ENCODE data around the gene SBF1.

SBF1 gene

DNA sequence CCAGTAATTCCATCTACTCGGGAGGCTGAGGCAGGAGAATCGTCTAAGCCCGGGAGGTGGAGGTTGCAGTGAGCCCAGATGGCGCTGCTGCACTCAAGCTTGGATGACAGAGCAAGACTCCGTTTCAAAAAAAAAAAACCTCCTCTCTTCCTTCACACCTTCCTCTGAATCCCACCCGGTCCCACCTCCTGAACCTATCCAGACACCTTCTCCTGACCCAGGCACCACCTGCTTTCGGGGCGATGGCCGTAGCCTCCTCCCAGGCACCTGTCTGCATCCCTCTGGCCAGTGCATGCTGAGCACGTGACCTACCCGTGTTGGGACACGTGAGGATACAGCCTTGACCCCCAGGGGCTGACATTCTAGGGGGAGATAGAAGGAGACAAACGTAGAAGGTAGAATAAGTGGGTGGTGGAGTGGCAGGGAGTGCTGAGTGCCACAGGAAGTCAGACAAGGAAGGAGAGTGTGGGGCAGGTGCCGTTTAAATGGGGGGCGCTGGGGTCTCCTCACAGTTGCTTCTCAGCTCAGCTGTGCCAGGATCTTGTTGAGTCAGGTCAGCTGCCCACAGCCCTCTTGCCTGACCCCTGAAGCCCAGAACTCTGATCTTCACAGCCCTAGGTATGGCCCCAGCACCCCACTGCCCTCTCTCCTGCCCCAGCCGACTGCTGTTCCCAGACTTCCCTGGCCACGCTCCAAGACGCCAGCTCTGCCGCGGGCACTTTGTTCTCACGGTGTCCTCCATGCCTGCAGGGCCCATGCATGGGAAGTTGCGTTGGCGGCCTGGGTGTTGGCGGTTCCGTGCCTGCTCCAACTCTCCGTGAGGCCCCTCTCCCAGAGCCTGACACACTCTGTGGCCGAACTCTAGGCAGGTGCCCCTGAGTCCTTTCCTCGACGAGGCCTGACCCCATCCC is 10.6 kb upstream of the SBF1 start:
- Histone ChIP-seq H3K4me1 (peaks cover 87% of the 10 kb centered on the region), H3K36me3 (no peaks in the 10 kb centered on the region), H3K27ac (no peak overlapping the region), H3K4me2 (peak overlapping the region; percentile 42), H3K27me3 (peaks cover 27% of the 10 kb centered on the region), H3K9ac (no peak overlapping the region), H4K20me1 (peaks cover 25% of the 10 kb centered on the region; the same call in 1 of the 2 replicates), H3K4me3 (no peak overlapping the region), H3K9me3 (no peaks in the 10 kb centered on the region)
- no peak for TF ChIP-seq Cebpa-rat (IDR thresholded peaks at IDR 0.05)

GRCh38 chr22:50483977-50484853 is 9.4 kb upstream of the SBF1 start:
- Histone ChIP-seq H3K9me3 (no peaks in the 10 kb centered on the region), H3K36me3 (no peaks in the 10 kb centered on the region), H3K9ac (0 out of 2 replicates have a peak overlapping the region, but pooled peaks have one; percentile 24), H3K4me1 (peaks cover 83% of the 10 kb centered on the region), H3K27me3 (peaks cover 39% of the 10 kb centered on the region), H3K4me2 (peak overlapping the region; percentile 96), H4K20me1 (peaks cover 25% of the 10 kb centered on the region; the same call in 1 of the 2 replicates), H3K27ac (no peak overlapping the region), H3K4me3 (no peak overlapping the region; the same call in 1 of the 2 replicates)
- no peak for TF ChIP-seq Cebpa-rat (IDR thresholded peaks at IDR 0.05)

- H3K9ac ChIP-seq, result 0 out of 2 replicates have a peak overlapping the region, but pooled peaks have one; percentile 81
- 0 out of 2 replicates have a peak overlapping the region, but pooled peaks have one; percentile 2 for H3K27ac ChIP-seq
- no peak for TF ChIP-seq Cebpa-rat (IDR thresholded peaks at IDR 0.05)
- peaks cover 88% of the 10 kb centered on the region for H3K4me1 ChIP-seq
- H3K4me3 ChIP-seq, result peak overlapping the region; percentile 74; the same call in 1 of the 2 replicates
- peak overlapping the region; percentile 96 for H3K4me2 ChIP-seq
- H3K36me3 ChIP-seq, result no peaks in the 10 kb centered on the region
- no peaks in the 10 kb centered on the region for H3K9me3 ChIP-seq
- peaks cover 25% of the 10 kb centered on the region; the same call in 1 of the 2 replicates for H4K20me1 ChIP-seq
- peaks cover 40% of the 10 kb centered on the region for H3K27me3 ChIP-seq
These were observed 8.7 kb upstream of the SBF1 start for GRCh38 chr22:50483556-50483955.

- H3K4me3 ChIP-seq, result peak overlapping the region; percentile 74; the same call in 1 of the 2 replicates
- H3K4me1 ChIP-seq, result peaks cover 91% of the 10 kb centered on the region
- H3K27me3 ChIP-seq, result peaks cover 40% of the 10 kb centered on the region
- H4K20me1 ChIP-seq, result peaks cover 25% of the 10 kb centered on the region; the same call in 1 of the 2 replicates
- 0 out of 2 replicates have a peak overlapping the region, but pooled peaks have one; percentile 81 for H3K9ac ChIP-seq
- H3K36me3 ChIP-seq, result no peaks in the 10 kb centered on the region
- peak overlapping the region; percentile 96 for H3K4me2 ChIP-seq
- no peak for TF ChIP-seq Cebpa-rat (IDR thresholded peaks at IDR 0.05)
- 0 out of 2 replicates have a peak overlapping the region, but pooled peaks have one; percentile 2 for H3K27ac ChIP-seq
- no peaks in the 10 kb centered on the region for H3K9me3 ChIP-seq
These were observed 8.3 kb upstream of the SBF1 start for GRCh38 chr22:50483106-50483505.

DNA sequence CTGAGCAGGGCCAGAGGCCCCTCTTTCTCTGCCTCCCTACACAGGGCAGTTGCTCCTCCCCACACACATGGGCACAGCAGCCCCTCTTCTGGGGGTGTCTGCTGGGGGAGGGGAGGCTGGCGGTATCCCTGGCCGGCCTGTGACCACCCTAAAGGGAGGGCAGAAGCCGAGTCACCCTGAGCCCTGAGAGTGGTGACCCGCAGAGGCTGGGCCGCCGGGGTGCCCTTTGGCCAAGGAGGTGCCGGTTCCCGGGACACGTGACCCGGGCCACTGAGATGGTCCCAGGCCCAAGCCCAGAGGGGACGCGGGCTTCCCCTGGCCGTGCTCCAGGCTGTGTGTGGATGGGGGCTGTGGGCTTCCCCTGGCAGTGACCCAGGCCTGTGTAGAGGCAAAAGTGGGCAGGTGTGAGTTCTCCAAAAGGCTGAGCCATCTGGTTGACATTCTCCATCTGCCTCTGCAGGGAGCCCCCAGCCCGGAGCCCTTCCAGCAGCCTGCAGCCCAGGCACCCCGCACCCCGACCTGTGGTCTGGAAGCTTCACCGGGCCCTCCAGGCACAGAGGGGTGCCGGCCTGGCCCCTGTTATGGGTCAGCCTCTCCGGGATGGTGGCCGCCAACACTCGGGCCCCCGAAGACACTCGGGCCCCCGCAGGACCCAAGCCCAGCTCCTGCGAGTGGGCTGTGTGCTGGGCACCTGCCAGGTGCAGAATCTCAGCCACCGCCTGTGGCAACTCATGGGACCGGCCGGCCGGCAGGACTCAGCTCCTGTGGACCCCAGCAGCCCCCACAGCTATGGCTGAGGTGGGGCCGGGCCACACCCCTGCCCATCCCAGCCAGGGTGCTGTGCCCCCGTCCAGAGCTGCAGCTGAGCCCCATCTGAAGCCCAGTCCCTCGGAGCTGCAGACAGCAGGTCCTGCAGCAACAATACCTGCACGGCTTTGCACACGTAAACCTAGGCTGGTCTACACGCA is 7.6 kb upstream of the SBF1 start:
- Histone ChIP-seq H3K27me3 (peaks cover 40% of the 10 kb centered on the region), H3K4me3 (peak overlapping the region; percentile 74), H3K36me3 (no peaks in the 10 kb centered on the region), H3K4me2 (peak overlapping the region; percentile 96), H3K9ac (peak overlapping the region; percentile 81), H3K27ac (peak overlapping the region; percentile 88), H3K4me1 (peaks cover 91% of the 10 kb centered on the region), H4K20me1 (peaks cover 25% of the 10 kb centered on the region; the same call in 1 of the 2 replicates), H3K9me3 (no peaks in the 10 kb centered on the region)
- TF ChIP-seq Cebpa-rat (IDR thresholded peaks at IDR 0.05), result no peak

DNA sequence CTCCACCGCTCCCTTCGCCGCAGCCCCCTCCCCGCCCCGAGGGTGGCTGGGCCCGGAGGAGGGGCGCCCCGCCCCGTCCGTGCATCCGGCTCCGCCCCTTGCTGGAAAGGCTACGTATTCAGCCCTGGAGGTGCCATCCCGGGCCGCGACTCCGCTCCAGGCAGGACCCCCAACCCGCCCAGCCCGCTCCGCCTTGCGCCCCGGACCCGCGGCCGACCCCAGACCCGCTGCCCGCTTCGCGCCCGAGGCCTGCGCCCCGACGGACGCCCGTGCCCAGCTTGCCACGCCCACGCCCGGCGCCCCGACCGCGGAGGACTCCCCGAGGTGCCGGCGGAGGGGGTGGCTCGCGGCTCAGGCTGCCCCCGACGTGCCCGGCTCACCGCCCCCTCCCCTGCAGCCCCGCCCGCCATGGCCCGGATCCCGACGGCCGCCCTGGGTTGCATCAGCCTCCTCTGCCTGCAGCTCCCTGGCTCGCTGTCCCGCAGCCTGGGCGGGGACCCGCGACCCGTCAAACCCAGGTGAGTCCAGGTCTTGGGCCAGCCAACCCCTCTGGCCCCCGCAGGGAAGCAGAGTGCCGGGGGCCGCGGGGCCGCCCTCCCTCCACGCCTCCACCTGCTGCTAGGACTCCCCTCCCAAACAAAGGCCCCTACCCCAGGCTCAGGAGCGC is 6.7 kb upstream of the SBF1 start, which contains the start of gene ADM2:
TSS of gene ADM2 (plus strand) at position 104 of the 667 bp plus-strand sequence. CDS start at position 409, 305 bp downstream.
- no peak for TF ChIP-seq Cebpa-rat (IDR thresholded peaks at IDR 0.05)
- H3K4me1 ChIP-seq, result peaks cover 91% of the 10 kb centered on the region
- peaks cover 40% of the 10 kb centered on the region for H3K27me3 ChIP-seq
- peak within 1 kb of the TSS; percentile 88 for H3K27ac ChIP-seq
- H3K9ac ChIP-seq, result peak within 1 kb of the TSS; percentile 81
- H4K20me1 ChIP-seq, result peaks cover 25% of the 10 kb centered on the region; the same call in 1 of the 2 replicates
- no peaks in the 10 kb centered on the region for H3K9me3 ChIP-seq
- peak within 1 kb of the TSS; percentile 96 for H3K4me2 ChIP-seq
- H3K4me3 ChIP-seq, result peak within 1 kb of the TSS; percentile 74
- no peaks in the 10 kb centered on the region for H3K36me3 ChIP-seq

- no peak for TF ChIP-seq Cebpa-rat (IDR thresholded peaks at IDR 0.05)
- H4K20me1 ChIP-seq, result peaks cover 25% of the 10 kb centered on the region; the same call in 1 of the 2 replicates
- H3K9ac ChIP-seq, result peak overlapping the region; percentile 81
- peak overlapping the region; percentile 88; the same call in 1 of the 2 replicates for H3K27ac ChIP-seq
- H3K36me3 ChIP-seq, result no peaks in the 10 kb centered on the region
- H3K27me3 ChIP-seq, result peaks cover 40% of the 10 kb centered on the region
- peak overlapping the region; percentile 96 for H3K4me2 ChIP-seq
- H3K4me1 ChIP-seq, result peaks cover 92% of the 10 kb centered on the region
- no peaks in the 10 kb centered on the region for H3K9me3 ChIP-seq
- H3K4me3 ChIP-seq, result peak overlapping the region; percentile 74
These were observed 6.2 kb upstream of the SBF1 start for GRCh38 chr22:50481045-50481439.

- Histone ChIP-seq H3K27me3 (peaks cover 40% of the 10 kb centered on the region), H3K4me2 (no peak overlapping the region), H3K4me1 (peaks cover 90% of the 10 kb centered on the region), H3K9ac (no peak overlapping the region), H3K36me3 (no peaks in the 10 kb centered on the region), H3K9me3 (no peaks in the 10 kb centered on the region), H3K4me3 (no peak overlapping the region), H3K27ac (no peak overlapping the region), H4K20me1 (peaks cover 25% of the 10 kb centered on the region; the same call in 1 of the 2 replicates)
- no peak for TF ChIP-seq Cebpa-rat (IDR thresholded peaks at IDR 0.05)
These were observed 4.9 kb upstream of the SBF1 start for GRCh38 chr22:50479721-50480120.

Measured in BLaER1 (cell line).